Testis (tissue), 3 donors: ENCODE data around the gene ACTA2. TPM values are rescaled to one million over a fixed set of nuclear protein-coding genes. Genes with fewer than 3 reads are reported as not detected.

ENCODE experiments used
- DNase-seq: peaks from one replicate; pipeline ENCODE4 v3.0.0-alpha.2; 2019
- H3K27ac ChIP-seq, 2 donors: fragments of 200-600 bp; sonication (generic); one replicate each; pipeline ENCODE4 v1.5.1; 2019
- H3K27me3 ChIP-seq: fragments of 200-600 bp; sonication (generic); one replicate; pipeline ENCODE4 v1.5.1; 2019
- H3K36me3 ChIP-seq: fragments of 200-600 bp; sonication (generic); one replicate; pipeline ENCODE4 v1.5.1; 2017; ENCODE audit warnings: low read depth; ENCODE audit errors: missing control alignments
- H3K4me1 ChIP-seq: fragments of 200-600 bp; sonication (generic); one replicate; pipeline ENCODE4 v1.5.1; 2019
- H3K4me3 ChIP-seq, 2 donors: fragments of 200-600 bp; sonication (generic); one replicate each; pipeline ENCODE4 v1.5.1; 2017 to 2019
- H3K9me3 ChIP-seq: fragments of 200-600 bp; sonication (generic); one replicate; pipeline ENCODE4 v1.5.1; 2017
- CTCF ChIP-seq, 3 experiments: fragments of 450-650 bp in 2 of 3; fragments of 200-600 bp in 1 of 3; sonication (generic) in 1 of 3; IDR thresholded peaks; one replicate each; pipeline ENCODE4 v1.5.1; 2016 to 2019; ENCODE audit warnings: antibody characterized with exemption in 3 of 3, mild to moderate bottlenecking in 2 of 3, moderate library complexity in 1 of 3
- POLR2A ChIP-seq: fragments of 450-650 bp; IDR thresholded peaks from one replicate; pipeline ENCODE4 v1.6.1; 2017; ENCODE audit warnings: antibody characterized with exemption, mild to moderate bottlenecking, moderate library complexity
- whole genome bisulfite sequencing, 2 donors: methylation state at CpG; one replicate each; pipeline ENCODE4 v1.1.5; 2018; 5-methylcytosine and 5-hydroxymethylcytosine counted together
- intact Hi-C: fragments of 100-400 bp; cut with DNase I; formaldehyde crosslinking; loops from one replicate; pipeline ENCODE4 v1.15.1; 2023; ENCODE audit warnings: low total_unique reads
- polyA plus RNA-seq: library from polyadenylated mRNA; stranded (reverse); fragments of 350-450 nt; fragmentation: Illumina TruSeq; extraction: RNeasy Lipid Tissue Mini Kit (QIAGEN cat#74804); gene quantifications from one replicate; pipeline ENCODE4 v1.2.3, GENCODE V29; 2014; ENCODE audit warnings: low read depth, low replicate concordance; ENCODE audit not compliant: insufficient read depth
- total RNA-seq, 2 donors: library from RNA; depleted of rRNA; stranded (reverse); fragments of >200 nt; gene quantifications; one replicate each; pipeline ENCODE4 v1.2.3, GENCODE V29; 2016

Gene ACTA2
- total and polyA plus RNA-seq, 3 donors from 2014 or later = 398 to 939 (median 527) TPM

GRCh38 chr10:88920198-88920597, 32.4 kb downstream of the ACTA2 start:
- H3K27ac ChIP-seq = no peak overlapping the region
- DNase-seq = no peak
- 43 to 46% methylated on average over 2 of the region's 2 CpGs for WGBS, 2 donors

GRCh38 chr10:88919041-88919440, 33.5 kb downstream of the ACTA2 start:
- no peaks in the 10 kb centered on the region for H3K4me1 ChIP-seq
- no peaks in the 10 kb centered on the region for H3K36me3 ChIP-seq
- intact Hi-C loops = no loop called here
- H3K4me3 ChIP-seq = no peak overlapping the region
- no peaks in the 10 kb centered on the region for H3K27me3 ChIP-seq
- WGBS, 2 donors = 82 to 92% methylated on average over 1 of the region's 1 CpG
- no peak overlapping the region for H3K27ac ChIP-seq
- no peaks in the 10 kb centered on the region for H3K9me3 ChIP-seq
- DNase-seq = no peak
- TF ChIP-seq CTCF (IDR thresholded peaks at IDR 0.05) (no peak), POLR2A (no peak)

More at GRCh38 chr10:88920198-88920597, 32.4 kb downstream of the ACTA2 start:
- TF ChIP-seq POLR2A = no peak
- TF ChIP-seq CTCF (IDR thresholded peaks at IDR 0.05) = no peak
- intact Hi-C loops = no loop called here
- Histone ChIP-seq H3K9me3 (no peaks in the 10 kb centered on the region), H3K4me3 (no peak overlapping the region), H3K36me3 (no peaks in the 10 kb centered on the region), H3K4me1 (no peaks in the 10 kb centered on the region), H3K27me3 (no peaks in the 10 kb centered on the region)

DNA sequence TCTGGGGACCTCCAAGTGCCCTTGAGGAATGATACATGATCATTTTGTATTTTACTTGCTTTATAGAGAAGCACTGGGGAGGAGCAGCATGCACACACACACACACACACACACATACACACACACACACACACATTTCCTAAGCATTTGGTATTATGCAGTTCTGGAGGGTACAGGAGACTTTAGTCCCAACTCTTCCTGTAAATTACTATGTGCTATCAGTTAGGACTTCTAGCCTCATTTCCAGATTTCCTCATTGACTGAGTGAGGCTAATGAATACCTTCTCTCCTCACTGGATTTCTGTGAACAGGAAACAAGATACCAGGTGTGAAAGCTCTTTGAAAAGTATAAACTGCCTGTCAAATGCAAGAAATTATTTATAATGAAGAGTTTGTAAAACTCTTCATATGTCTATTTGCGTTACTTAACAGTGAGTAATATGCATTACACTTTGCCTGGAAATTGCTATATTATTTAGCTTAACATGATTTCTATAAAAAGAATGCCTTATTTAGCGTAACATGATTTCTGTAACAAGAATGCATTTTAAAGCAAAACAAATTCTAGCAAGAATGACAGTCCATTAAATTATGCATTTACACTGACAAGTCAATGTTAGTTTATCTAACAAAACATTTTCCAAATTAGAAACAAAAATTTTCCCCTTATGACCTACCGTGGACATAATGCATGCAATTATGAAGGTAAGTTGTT, 34.2 kb downstream of the ACTA2 start:
- 91 to 95% methylated on average over 3 of the region's 3 CpGs for WGBS, 2 donors
- intact Hi-C loops = no loop called here
- no peak for DNase-seq
- no peaks in the 10 kb centered on the region for H3K9me3 ChIP-seq
- TF ChIP-seq CTCF (IDR thresholded peaks at IDR 0.05) = no peak
- no peak for TF ChIP-seq POLR2A
- H3K4me3 ChIP-seq = no peak overlapping the region
- H3K27me3 ChIP-seq = no peaks in the 10 kb centered on the region
- H3K27ac ChIP-seq = no peak overlapping the region
- H3K36me3 ChIP-seq = no peaks in the 10 kb centered on the region
- H3K4me1 ChIP-seq = no peaks in the 10 kb centered on the region

DNA sequence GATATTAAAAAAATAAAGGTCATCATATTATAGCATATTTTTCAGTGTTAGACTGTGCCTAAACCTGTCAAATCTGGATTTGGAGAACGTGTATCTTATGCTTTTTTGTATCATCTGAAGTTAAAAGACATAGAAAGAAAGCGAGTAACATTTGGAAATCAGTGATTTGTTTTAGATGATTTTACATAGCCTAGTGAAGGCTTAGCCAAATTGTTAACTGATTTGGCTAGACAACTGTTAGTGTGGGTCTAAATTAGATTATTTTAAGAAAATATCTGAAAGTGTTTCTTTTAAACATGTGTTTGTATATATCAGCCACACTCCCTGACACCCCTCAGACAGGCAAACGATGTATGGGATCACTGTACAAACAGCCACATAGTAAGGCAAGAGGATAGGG, 35.6 kb downstream of the ACTA2 start:
- Histone ChIP-seq H3K36me3 (no peaks in the 10 kb centered on the region), H3K9me3 (no peaks in the 10 kb centered on the region), H3K4me3 (no peak overlapping the region), H3K27me3 (no peaks in the 10 kb centered on the region), H3K4me1 (no peaks in the 10 kb centered on the region), H3K27ac (no peak overlapping the region)
- DNase-seq = no peak
- TF ChIP-seq POLR2A = no peak
- no peak for TF ChIP-seq CTCF (IDR thresholded peaks at IDR 0.05)
- WGBS, 2 donors = 89 to 94% methylated on average over 3 of the region's 3 CpGs
- intact Hi-C loops = no loop called here

- intact Hi-C loops = no loop called here
- no peaks in the 10 kb centered on the region for H3K4me1 ChIP-seq
- DNase-seq = no peak
- no peaks in the 10 kb centered on the region for H3K9me3 ChIP-seq
- no peaks in the 10 kb centered on the region for H3K27me3 ChIP-seq
- no peaks in the 10 kb centered on the region for H3K36me3 ChIP-seq
- no peak for TF ChIP-seq CTCF (IDR thresholded peaks at IDR 0.05)
- no peak for TF ChIP-seq POLR2A
- no peak overlapping the region for H3K27ac ChIP-seq
- H3K4me3 ChIP-seq = no peak overlapping the region
Measured at GRCh38 chr10:88916231-88916630, 36.3 kb downstream of the ACTA2 start.
